ENCODE results near the gene SPIRE1. TPM values are rescaled to one million over a fixed set of nuclear protein-coding genes. Genes with fewer than 3 reads are reported as not detected.

SPIRE1 gene
- polyA plus RNA-seq (2011; rRNA removed) (11.6 and 16.4 TPM in 2 replicates), polyA minus RNA-seq (2011; rRNA and poly(A)+ RNA removed) (12.0 and 21.0 TPM in 2 replicates)

GRCh38 chr18:12657684-12658425, at the start of gene SPIRE1:
SPIRE1 (minus strand) TSS chr18:12658107; CDS start chr18:12657866, 241 bp downstream.
- DNase-seq (ENCODE audit: low read depth): no peak
- ChIA-PET POLR2A (no interaction called here), CTCF (interaction anchor here (0.6 to 10.5 kb wide), 6 partner anchors 22 to 266 kb away, joined by 3 to 158 read pairs (median 3); no protein-coding TSS in a partner anchor)
- TF ChIP-seq CTCF (IDR thresholded peaks at IDR 0.05; ENCODE audit: insufficient read depth, low read depth, low read length): no peak
- Histone ChIP-seq H3K27me3 (ENCODE audit: control insufficient read depth, insufficient read depth, low read length) (no peaks in the 10 kb centered on the region), H3K4me3 (ENCODE audit: low read depth, low read length) (peak within 1 kb of the TSS; percentile 74), H3K36me3 (ENCODE audit: control insufficient read depth, insufficient read depth, low read length) (no peaks in the 10 kb centered on the region)

- Histone ChIP-seq H3K27me3 (ENCODE audit: control insufficient read depth, insufficient read depth, low read length) (no peaks in the 10 kb centered on the region), H3K4me3 (ENCODE audit: low read depth, low read length) (peak overlapping the region; percentile 98), H3K36me3 (ENCODE audit: control insufficient read depth, insufficient read depth, low read length) (peaks cover 2% of the 10 kb centered on the region)
- POLR2A ChIA-PET: no interaction called here
- peak; percentile 0 for DNase-seq (ENCODE audit: low read depth)
- TF ChIP-seq CTCF (IDR thresholded peaks at IDR 0.05; ENCODE audit: insufficient read depth, low read depth, low read length): no peak
- CTCF ChIA-PET: interaction anchor here (0.6 to 1.7 kb wide), 2 partner anchors 23 kb away, joined by 3 to 4 read pairs; no protein-coding TSS in a partner anchor
These were observed 45.8 kb upstream of the SPIRE1 start for GRCh38 chr18:12703664-12704063.

GRCh38 chr18:12703096-12703567, 45.2 kb upstream of the SPIRE1 start:
- H3K27me3 ChIP-seq (ENCODE audit: control insufficient read depth, insufficient read depth, low read length): no peaks in the 10 kb centered on the region
- no peak for TF ChIP-seq CTCF (IDR thresholded peaks at IDR 0.05; ENCODE audit: insufficient read depth, low read depth, low read length)
- CTCF ChIA-PET: interaction anchor here (0.6 to 1.7 kb wide), 3 partner anchors 23 to 42 kb away, joined by 3 to 4 read pairs (median 4); no protein-coding TSS in a partner anchor
- no peak for DNase-seq (ENCODE audit: low read depth)
- peak overlapping the region; percentile 98 for H3K4me3 ChIP-seq (ENCODE audit: low read depth, low read length)
- H3K36me3 ChIP-seq (ENCODE audit: control insufficient read depth, insufficient read depth, low read length): peaks cover 2% of the 10 kb centered on the region
- POLR2A ChIA-PET: no interaction called here

GRCh38 chr18:12702221-12703095, 44.6 kb upstream of the SPIRE1 start, which contains the start of the genes CEP76 and PSMG2:
CEP76 (minus strand) TSS chr18:12702723; CDS start chr18:12702548, 175 bp downstream.
PSMG2 (plus strand) TSS chr18:12703042; CDS start chr18:12703108, 66 bp downstream.
- peaks cover 1% of the 10 kb centered on the region for H3K36me3 ChIP-seq (ENCODE audit: control insufficient read depth, insufficient read depth, low read length)
- H3K27me3 ChIP-seq (ENCODE audit: control insufficient read depth, insufficient read depth, low read length): no peaks in the 10 kb centered on the region
- DNase-seq (ENCODE audit: low read depth): peak; percentile 39
- POLR2A ChIA-PET: no interaction called here
- TF ChIP-seq CTCF (IDR thresholded peaks at IDR 0.05; ENCODE audit: insufficient read depth, low read depth, low read length): peak; percentile 16; the same call in 1 of the 2 replicates
- H3K4me3 ChIP-seq (ENCODE audit: low read depth, low read length): peak within 1 kb of the TSS; percentile 98
- CTCF ChIA-PET: interaction anchor here (0.8 to 1.7 kb wide), 4 partner anchors 12 to 232 kb away, joined by 3 to 4 read pairs (median 4); no protein-coding TSS in a partner anchor

Data from BJ (cell line).